Right lobe of liver (tissue), 4 donors: Measurements from ENCODE around the gene CLEC4M.

ENCODE experiments used
- CTCF ChIP-seq, 4 donors: fragments of 200-600 bp in 3 of 4; fragments of 450-650 bp in 1 of 4; IDR thresholded peaks; one replicate each; pipeline versions ENCODE4 v1.5.1 to v1.8.0; 2016 to 2022; ENCODE audit warnings: antibody characterized with exemption in 4 of 4, mild to moderate bottlenecking in 2 of 4
- POLR2A ChIP-seq: fragments of 450-650 bp; IDR thresholded peaks from one replicate; pipeline ENCODE4 v1.6.1; 2017; ENCODE audit warnings: antibody characterized with exemption, mild to moderate bottlenecking
- donor health status: DM: no; HTN: no; CAD: no.
- donor health status: DM: no; HTN: no; CAD: no.
- donor health status: DM: no; HTN: yes; CAD: no.

GRCh38 chr19:7746903-7747884 is 15.8 kb upstream of the CLEC4M start, which contains the start of gene CD209:
- no peak for TF ChIP-seq CTCF (IDR thresholded peaks at IDR 0.05)
- no peak for TF ChIP-seq POLR2A
